Dendritic cell treated with granulocyte-macrophage colony-stimulating factor and Interleukin-4, amounts not matched to agents 40 ng/mL and 50 ng/mL, for 4 days (primary cell): ENCODE measurements around the gene E4F1.
A peak's percentile ranks its signal among the peaks of the same experiment; 100 is the strongest.

Experiments used
- H3K27ac Mint-ChIP-seq: one replicate; pipeline ENCODE4 v1.8.0; 2022; ENCODE audit warnings: mild to moderate bottlenecking, mixed read lengths
- H3K27me3 Mint-ChIP-seq: one replicate; pipeline ENCODE4 v1.8.0; 2022; ENCODE audit warnings: mild to moderate bottlenecking, mixed read lengths
- H3K36me3 Mint-ChIP-seq: one replicate; pipeline ENCODE4 v1.8.0; 2022; ENCODE audit warnings: low read depth, mixed read lengths
- H3K4me1 Mint-ChIP-seq: one replicate; pipeline ENCODE4 v1.8.0; 2022; ENCODE audit warnings: low read depth, mixed read lengths
- H3K4me3 Mint-ChIP-seq: one replicate; pipeline ENCODE4 v1.8.0; 2022; ENCODE audit warnings: mild to moderate bottlenecking, moderate library complexity, mixed read lengths
- H3K9me3 Mint-ChIP-seq: one replicate; pipeline ENCODE4 v1.8.0; 2022; ENCODE audit warnings: mixed read lengths
- intact Hi-C: fragments of 100-400 bp; cut with micrococcal nuclease; formaldehyde crosslinking; loops from one replicate; pipeline ENCODE4 v1.15.0; 2022

The E4F1 gene

GRCh38 chr16:2216330-2216729 is 7.1 kb upstream of the E4F1 start:
- peaks cover 25% of the 10 kb centered on the region for H3K36me3 Mint-ChIP-seq
- peak overlapping the region; percentile 32 for H3K4me3 Mint-ChIP-seq
- intact Hi-C loops: no loop called here
- H3K27ac Mint-ChIP-seq: peak overlapping the region; percentile 90
- no peaks in the 10 kb centered on the region for H3K9me3 Mint-ChIP-seq
- H3K27me3 Mint-ChIP-seq: no peaks in the 10 kb centered on the region
- peaks cover 29% of the 10 kb centered on the region for H3K4me1 Mint-ChIP-seq

DNA sequence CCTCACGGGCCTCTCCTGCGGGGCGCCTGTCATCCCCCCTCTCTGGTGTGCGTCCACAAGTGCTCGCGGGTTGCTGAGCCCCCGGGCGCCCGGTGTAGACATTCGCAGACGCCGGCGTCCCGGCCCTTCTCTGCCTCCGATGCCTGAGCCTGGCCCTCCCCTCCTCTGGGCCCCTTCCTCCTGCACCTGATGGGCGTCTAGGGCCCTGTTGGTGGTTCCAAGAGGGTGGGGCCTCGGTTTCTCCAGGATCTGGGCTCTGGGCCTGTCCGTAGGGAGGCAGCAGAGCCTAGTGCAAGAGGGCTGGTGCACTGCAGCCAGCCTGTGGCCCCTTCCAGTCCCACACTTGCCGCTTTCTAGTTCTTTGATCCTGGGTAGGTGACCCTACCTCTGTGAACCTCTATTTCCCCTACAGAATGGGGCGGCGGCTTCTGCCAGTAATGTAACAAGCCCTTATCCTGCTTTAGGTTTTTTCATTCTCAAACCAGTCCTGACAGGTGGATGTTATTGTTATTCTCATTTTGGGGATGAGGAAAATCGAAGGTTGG is 623 bp downstream of the E4F1 start:
- intact Hi-C loops: loop anchor here (1.0 kb wide), 3 partner anchors 9 to 27 kb away; partner anchors contain the start of genes ECI1 and MLST8
- Mint-ChIP-seq H3K27me3 (no peaks in the 10 kb centered on the region), H3K9me3 (no peaks in the 10 kb centered on the region), H3K4me3 (peak overlapping the region; percentile 84), H3K27ac (peak overlapping the region; percentile 81), H3K36me3 (peaks cover 34% of the 10 kb centered on the region), H3K4me1 (peaks cover 28% of the 10 kb centered on the region)

- intact Hi-C loops: no loop called here
- H3K27ac Mint-ChIP-seq: no peak overlapping the region
- H3K36me3 Mint-ChIP-seq: peaks cover 57% of the 10 kb centered on the region
- H3K27me3 Mint-ChIP-seq: no peaks in the 10 kb centered on the region
- H3K4me3 Mint-ChIP-seq: no peak overlapping the region
- no peaks in the 10 kb centered on the region for H3K9me3 Mint-ChIP-seq
- H3K4me1 Mint-ChIP-seq: peaks cover 37% of the 10 kb centered on the region
These were observed 2.9 kb downstream of the E4F1 start for GRCh38 chr16:2226245-2226793.

DNA sequence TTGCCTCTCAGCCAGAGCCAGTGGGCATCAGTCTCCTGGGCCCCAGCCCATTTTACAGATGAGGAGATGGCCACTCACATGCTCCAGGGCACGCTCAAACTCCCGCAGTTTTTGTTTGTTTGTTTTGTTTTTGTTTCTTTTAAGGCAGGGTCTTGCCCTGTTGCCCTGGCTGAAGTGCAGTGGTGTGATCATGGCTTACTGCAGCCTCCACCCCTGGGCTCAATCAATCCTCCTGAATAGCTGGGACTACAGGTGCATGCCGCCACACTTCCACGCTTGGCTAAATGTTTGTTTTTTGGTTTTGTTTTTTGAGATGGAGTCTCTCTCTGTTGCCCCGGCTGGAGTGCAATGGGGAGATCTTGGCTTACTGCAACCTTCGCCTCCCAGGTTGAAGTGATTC is 3.5 kb downstream of the E4F1 start:
- Mint-ChIP-seq H3K27ac (no peak overlapping the region), H3K27me3 (no peaks in the 10 kb centered on the region), H3K4me1 (peaks cover 37% of the 10 kb centered on the region), H3K9me3 (no peaks in the 10 kb centered on the region), H3K36me3 (peaks cover 63% of the 10 kb centered on the region), H3K4me3 (no peak overlapping the region)
- intact Hi-C loops: no loop called here

DNA sequence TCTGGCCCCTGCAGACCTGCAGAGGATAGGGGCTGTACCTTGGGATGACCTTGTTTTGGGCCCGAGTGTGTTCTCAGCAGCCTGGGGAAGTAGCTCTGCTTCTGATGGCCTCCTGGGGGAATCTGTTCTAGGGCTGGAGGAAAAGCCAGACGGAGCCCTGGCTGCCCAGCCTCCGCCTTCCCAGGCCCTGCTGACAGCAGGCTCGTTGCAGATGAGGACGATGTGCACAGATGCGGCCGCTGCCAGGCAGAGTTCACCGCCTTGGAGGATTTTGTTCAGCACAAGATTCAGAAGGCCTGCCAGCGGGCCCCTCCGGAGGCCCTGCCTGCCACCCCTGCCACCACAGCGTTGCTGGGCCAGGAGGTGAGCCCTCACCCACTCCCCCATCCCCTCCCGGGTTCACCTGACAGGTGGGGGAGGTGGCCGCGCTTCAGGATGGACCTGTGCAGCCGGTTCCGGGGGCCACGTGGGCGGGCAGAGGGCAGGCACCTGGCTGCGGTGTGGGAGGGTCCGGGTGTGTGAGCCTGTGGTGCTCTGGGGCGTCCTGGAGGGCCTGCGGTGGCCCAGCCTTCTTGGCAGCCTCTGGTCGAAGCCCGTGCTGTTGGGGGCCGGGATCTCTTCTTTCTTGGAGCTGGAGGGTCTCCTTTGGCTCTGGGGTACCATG is 4.9 kb downstream of the E4F1 start:
- H3K4me3 Mint-ChIP-seq: no peak overlapping the region
- H3K4me1 Mint-ChIP-seq: peaks cover 37% of the 10 kb centered on the region
- H3K9me3 Mint-ChIP-seq: no peaks in the 10 kb centered on the region
- H3K36me3 Mint-ChIP-seq: peaks cover 77% of the 10 kb centered on the region
- intact Hi-C loops: no loop called here
- no peak overlapping the region for H3K27ac Mint-ChIP-seq
- H3K27me3 Mint-ChIP-seq: no peaks in the 10 kb centered on the region

DNA sequence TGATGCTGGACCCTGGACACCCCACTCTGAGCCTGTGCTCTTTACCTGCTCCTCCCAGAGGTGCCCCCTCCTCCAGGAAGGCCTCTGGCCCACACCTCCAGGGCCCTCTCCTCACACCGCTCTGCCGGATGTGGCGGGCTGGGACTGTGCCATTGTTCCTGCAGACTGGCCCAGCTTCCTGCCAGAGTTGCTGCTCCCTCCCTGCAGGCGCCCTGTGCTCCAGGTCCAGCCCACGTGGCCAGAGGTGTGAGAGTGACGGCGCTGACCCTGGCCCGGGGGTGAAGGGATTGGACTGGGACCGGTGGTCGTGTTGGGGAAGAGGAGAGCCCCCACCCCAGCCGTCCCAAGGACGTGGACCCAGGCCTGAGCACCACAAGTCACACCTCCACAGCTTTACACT is 5.7 kb downstream of the E4F1 start:
- peaks cover 36% of the 10 kb centered on the region for H3K4me1 Mint-ChIP-seq
- H3K4me3 Mint-ChIP-seq: no peak overlapping the region
- H3K9me3 Mint-ChIP-seq: no peaks in the 10 kb centered on the region
- intact Hi-C loops: no loop called here
- H3K27me3 Mint-ChIP-seq: no peaks in the 10 kb centered on the region
- no peak overlapping the region for H3K27ac Mint-ChIP-seq
- peaks cover 80% of the 10 kb centered on the region for H3K36me3 Mint-ChIP-seq

DNA sequence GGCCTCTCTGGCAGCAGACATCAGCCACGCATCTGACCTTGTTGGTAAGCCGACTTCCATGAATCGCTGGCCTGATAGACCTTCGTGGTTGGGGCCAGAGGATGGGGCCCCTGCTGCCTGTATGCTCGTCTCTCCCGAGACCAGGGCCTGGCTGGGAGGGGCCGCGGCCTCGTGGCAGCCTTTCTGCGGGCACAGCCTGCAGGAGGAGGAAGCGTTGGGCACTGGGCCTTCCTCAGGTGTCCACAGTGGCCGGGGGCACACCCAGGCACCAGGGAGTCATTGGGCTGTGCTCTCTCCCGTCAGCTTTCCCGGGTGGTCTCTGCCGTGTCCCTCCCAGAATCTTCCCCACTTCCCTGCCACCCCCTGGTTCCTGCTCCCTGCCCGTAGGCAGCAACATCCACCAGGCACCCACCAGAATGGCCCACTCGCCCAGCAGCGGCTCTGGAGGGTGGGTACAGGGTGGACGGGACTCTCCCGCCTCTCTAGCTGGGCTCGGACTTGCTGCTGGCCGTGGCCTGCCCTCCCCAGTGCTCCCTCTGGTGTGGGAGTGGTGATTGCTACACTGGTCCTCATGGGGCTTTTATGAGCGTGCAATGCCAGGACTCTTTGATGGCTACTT is 6.3 kb downstream of the E4F1 start:
- Mint-ChIP-seq H3K9me3 (no peaks in the 10 kb centered on the region), H3K4me1 (peaks cover 30% of the 10 kb centered on the region), H3K36me3 (peaks cover 85% of the 10 kb centered on the region), H3K4me3 (no peak overlapping the region), H3K27ac (peak overlapping the region; percentile 17), H3K27me3 (peaks cover 6% of the 10 kb centered on the region)
- intact Hi-C loops: no loop called here

GRCh38 chr16:2230376-2230775 is 7.0 kb downstream of the E4F1 start:
- peaks cover 12% of the 10 kb centered on the region for H3K27me3 Mint-ChIP-seq
- H3K36me3 Mint-ChIP-seq: peaks cover 91% of the 10 kb centered on the region
- intact Hi-C loops: no loop called here
- H3K27ac Mint-ChIP-seq: peak overlapping the region; percentile 17
- peaks cover 25% of the 10 kb centered on the region for H3K4me1 Mint-ChIP-seq
- no peaks in the 10 kb centered on the region for H3K9me3 Mint-ChIP-seq
- no peak overlapping the region for H3K4me3 Mint-ChIP-seq

DNA sequence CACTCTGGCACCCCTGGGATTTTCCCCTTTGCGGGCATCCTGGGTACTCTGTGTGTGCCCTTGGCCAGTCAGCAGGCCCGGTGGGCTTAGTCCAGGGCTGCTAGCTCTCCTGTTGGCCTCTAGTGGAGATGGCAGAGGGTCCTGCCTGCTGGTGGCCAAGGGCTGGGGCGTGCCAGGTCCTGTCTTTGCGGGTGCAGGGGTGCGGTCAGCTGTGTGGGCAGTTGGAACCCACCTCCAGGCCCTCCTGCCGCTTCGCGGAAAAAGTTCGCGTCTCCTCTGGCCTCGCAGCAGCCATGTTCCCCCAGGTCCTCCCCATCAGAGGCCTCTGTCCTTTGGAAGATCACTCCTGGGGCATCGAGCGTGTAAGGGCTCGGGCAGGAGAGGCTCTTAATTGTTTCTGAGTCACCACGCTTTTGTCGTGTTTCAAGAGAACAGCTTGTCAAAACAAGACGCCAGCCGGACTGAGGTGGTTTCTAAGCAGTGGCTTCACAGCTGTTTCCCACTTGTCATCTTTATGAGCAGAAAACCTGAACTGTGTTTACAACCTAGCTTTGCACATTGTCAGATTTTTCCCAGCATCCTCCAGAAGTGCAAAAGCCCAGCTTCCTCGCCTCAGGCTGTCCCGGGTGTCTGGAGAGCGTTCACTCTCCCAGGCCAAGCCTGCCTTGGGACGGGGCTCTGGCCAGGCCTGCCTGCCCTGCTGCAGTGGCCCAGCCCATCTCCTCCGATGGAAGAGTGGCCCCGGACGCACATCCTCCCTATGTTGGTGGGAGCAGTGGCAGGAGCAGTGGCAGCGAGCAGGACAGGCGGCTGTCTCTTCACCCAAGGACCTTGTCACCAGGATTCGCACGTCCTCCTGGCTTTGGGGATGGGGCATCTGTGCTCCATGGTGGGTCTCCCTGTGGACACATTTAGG is 7.9 kb downstream of the E4F1 start:
- intact Hi-C loops: no loop called here
- peaks cover 21% of the 10 kb centered on the region for H3K27me3 Mint-ChIP-seq
- no peaks in the 10 kb centered on the region for H3K9me3 Mint-ChIP-seq
- no peak overlapping the region for H3K27ac Mint-ChIP-seq
- peaks cover 95% of the 10 kb centered on the region for H3K36me3 Mint-ChIP-seq
- H3K4me3 Mint-ChIP-seq: no peak overlapping the region
- H3K4me1 Mint-ChIP-seq: peaks cover 25% of the 10 kb centered on the region

DNA sequence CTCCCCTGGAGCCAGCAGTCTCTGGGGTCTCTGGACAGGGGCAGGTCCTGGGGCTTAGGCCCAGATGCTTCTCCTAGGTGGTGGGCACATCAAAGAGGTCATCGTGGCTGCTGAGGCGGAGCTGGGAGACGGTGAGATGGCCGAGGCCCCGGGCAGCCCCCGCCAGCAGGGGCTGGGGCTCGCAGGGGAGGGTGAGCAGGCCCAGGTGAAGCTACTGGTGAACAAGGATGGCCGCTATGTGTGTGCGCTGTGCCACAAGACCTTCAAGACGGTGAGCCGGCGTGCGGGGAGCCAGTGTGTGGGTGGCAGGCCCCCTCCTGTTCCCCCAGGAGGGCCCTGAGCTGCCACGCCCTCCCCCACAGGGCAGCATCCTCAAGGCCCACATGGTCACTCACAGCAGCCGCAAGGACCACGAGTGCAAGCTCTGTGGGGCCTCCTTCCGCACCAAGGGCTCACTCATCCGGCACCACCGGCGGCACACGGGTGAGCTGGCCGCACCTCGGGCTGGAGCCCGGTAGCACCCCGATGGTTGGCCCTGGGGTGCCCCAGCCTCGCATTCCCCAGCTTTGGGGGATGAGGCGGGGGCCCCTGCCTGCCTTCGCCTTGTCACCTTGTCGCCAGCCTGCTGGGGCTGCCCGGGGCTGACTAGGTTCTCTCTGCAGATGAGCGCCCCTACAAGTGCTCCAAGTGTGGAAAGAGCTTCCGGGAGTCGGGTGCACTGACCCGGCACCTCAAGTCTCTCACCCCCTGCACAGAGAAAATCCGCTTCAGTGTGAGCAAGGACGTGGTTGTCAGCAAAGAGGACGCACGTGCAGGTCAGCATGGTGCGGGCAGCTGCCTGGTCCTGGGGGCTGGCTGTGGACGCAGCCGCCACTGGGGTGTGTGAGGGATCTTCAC is 9.0 kb downstream of the E4F1 start:
- no peak overlapping the region for H3K27ac Mint-ChIP-seq
- H3K4me3 Mint-ChIP-seq: no peak overlapping the region
- H3K36me3 Mint-ChIP-seq: peaks cover 84% of the 10 kb centered on the region
- peaks cover 26% of the 10 kb centered on the region for H3K4me1 Mint-ChIP-seq
- no peaks in the 10 kb centered on the region for H3K9me3 Mint-ChIP-seq
- H3K27me3 Mint-ChIP-seq: peaks cover 32% of the 10 kb centered on the region
- intact Hi-C loops: no loop called here

DNA sequence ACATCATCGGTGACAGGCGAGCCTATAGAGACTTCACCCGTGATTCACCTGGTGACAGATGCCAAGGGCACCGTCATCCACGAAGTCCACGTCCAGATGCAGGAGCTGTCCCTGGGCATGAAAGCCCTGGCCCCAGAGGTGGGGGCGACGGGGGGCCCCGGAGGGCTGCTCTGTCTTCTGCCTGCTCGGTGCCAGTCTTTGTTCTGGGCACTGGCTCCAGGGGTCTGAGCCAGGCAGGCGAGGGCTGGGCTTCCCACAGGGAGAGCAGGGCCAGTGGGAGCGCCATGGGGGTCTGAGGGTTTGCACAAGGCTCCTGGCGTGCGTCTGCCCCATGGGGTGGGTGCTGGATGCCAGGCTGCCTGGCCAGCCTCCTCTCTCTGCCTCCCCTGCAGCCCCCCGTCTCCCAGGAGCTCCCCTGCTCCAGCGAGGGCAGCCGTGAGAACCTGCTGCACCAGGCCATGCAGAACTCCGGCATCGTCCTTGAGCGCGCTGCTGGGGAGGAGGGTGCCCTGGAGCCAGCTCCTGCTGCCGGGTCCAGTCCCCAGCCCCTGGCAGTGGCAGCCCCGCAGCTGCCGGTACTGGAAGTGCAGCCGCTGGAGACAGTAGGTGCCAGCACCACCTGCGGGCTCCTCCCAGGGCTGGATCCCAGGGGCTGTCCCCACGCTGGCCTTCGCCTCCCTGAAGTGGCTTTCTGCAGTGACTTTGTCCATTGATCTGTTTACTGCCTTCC is 9.8 kb downstream of the E4F1 start:
- peaks cover 40% of the 10 kb centered on the region for H3K27me3 Mint-ChIP-seq
- intact Hi-C loops: no loop called here
- no peak overlapping the region for H3K4me3 Mint-ChIP-seq
- H3K36me3 Mint-ChIP-seq: peaks cover 79% of the 10 kb centered on the region
- peaks cover 31% of the 10 kb centered on the region for H3K4me1 Mint-ChIP-seq
- H3K9me3 Mint-ChIP-seq: no peaks in the 10 kb centered on the region
- H3K27ac Mint-ChIP-seq: no peak overlapping the region

DNA sequence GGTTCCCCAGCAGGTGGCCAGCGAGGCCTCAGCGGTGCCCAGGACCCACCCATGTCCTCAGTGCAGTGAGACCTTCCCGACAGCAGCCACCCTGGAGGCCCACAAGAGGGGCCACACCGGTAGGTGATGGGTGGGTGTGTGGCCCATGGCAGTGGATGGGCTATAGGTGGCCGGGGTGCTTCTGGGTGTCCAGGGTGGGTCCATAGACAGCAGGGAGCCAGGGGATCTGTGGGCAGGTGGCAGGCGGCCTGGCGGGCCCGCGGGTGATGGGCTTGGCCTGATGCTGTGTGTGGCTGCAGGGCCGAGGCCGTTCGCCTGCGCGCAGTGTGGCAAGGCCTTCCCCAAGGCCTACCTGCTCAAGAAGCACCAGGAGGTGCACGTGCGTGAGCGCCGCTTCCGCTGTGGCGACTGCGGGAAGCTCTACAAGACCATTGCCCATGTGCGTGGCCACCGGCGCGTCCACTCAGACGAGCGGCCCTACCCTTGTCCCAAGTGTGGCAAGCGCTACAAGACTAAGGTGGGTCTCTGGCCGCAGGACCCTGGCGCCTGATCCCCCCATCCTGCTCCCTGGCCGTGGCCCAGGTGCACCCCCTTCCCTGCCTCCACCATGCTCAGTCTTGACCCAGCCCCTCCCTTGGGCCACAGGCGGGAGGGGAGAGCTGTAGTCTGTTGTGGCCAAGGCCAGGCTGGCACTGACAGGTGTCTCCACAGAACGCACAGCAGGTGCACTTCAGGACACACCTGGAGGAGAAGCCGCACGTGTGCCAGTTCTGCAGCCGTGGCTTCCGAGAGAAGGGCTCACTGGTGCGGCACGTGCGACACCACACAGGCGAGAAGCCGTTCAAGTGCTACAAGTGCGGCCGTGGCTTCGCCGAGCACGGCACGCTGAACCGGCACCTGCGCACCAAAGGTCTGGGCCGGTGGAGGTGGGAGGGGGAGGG is 10.8 kb downstream of the E4F1 start:
- Mint-ChIP-seq H3K36me3 (peaks cover 73% of the 10 kb centered on the region), H3K4me3 (no peak overlapping the region), H3K4me1 (peaks cover 31% of the 10 kb centered on the region), H3K9me3 (no peaks in the 10 kb centered on the region), H3K27ac (no peak overlapping the region), H3K27me3 (peaks cover 50% of the 10 kb centered on the region)
- intact Hi-C loops: no loop called here
